NK-92 treated with Interleukin-12 subunit alpha and Interleukin-12 subunit beta, amount 100 ng/mL, for 24 hours (cell line): ENCODE measurements around the gene ZNF280A.
"Not testable (repeated sequence)": the region's sequence is repeated elsewhere in the genome, so short reads cannot be mapped to it uniquely, and the experiment has no call there.

Experiments used
- DNase-seq: peaks from one replicate; lab custom pipeline; 2025; lab: John Stamatoyannopoulos, UW

Gene ZNF280A

DNA sequence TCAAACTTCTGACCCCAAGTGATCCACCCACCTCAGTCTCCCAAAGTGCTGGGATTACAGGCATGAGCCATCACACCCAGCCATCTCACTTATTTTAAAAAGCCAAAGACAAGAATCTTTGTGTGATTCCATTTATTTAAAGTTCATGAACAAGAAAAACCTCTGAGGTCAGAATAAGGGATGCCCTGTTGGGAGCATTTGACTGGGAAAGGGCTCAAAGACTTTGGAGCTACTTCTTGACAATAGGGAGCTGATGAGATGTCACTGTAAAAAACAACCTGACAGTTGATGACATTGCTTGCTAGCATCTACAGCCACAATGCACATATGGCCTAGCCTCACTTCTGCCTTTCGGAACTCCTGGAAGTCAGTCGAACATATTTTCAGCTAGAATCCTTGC is 6.5 kb downstream of the ZNF280A start:
- DNase-seq = no peak

DNA sequence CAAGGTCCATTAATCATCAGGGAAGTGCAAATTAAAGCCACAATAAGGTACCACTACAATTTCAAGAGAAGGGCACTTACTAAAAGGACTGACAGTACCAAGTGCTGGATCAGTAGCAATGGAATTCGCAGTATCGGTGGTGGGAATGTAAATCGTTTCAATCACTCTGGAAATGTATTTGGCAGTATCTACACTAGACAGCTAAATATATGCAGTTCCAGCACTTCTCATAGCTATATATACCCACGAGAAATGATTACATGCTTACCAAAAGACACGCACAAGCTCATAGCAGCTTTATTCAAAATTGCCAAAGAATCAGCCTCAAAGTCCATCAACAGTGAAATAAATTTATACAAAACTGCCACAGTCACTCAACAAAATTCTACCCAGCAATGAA is 7.1 kb downstream of the ZNF280A start:
- DNase-seq = no peak

DNA sequence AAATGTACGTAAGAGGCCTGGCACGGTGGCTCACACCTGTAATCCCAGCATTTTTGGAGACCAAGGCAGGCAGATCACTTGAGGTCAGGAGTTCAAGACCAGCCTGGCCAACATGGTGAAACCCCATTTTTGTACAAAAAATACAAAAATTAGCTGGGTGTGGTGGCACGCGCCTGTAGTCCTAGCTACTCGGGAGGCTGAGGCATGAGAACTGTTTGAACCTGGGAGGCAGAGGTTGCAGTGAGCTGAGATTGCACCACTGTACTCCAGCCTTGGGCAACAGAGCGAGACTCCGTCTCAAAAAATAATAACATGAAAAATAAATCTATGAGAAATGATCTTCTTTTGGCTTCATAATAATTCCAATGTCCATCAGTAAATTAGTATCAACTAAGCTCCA is 9.2 kb downstream of the ZNF280A start:
- DNase-seq = not testable (repeated sequence)

GRCh38 chr22:22509912-22510311 is 10.2 kb downstream of the ZNF280A start:
- DNase-seq = not testable (repeated sequence)

DNA sequence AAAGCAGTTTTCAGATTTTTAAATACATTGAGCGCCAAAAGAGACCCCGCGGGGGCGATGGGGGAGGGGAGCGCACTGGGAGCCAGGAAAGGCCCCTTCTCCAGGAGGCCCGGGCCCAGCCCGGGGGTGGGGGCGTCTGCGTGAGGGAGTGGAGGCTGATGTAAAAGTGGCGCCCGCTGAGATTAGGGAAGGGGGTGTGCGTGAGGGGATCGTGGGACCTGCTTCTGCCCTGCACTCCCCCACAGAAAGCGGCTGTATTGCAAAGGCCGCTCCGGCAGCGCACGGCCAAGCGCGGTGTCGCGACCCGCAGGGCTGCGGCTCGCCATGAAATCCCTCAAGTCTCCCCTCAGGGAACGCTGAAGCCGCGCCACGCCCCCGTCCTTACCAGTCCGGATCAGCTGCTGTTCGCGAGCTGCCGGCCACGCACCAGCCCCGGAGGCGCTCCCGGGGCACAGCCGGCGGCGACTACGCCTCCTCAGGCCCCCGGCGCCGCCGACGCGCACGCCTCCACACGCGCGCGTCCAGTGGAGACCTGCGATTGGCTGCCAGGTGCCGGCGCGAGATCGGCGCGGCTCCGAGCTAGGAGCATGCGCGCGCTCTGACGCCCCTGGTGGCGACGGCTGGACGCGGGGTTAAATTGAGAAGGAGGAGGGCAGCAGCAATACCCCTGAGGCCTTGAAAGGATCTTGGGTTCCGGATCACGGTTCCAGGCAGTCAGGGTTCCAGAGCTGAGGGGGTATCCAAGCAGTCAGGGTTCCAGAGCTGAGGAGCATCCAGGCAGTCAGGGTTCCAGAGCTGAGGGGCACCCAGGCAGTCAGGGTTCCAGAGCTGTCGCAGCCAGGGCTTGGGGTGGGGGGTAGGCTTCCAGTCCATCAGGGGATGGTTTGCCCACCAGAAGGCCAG is 11.5 kb downstream of the ZNF280A start, which contains the start of gene ZNF280B:
ZNF280B (minus strand) TSS at position 469 of the 903 bp plus-strand sequence. CDS start 19,344 bp downstream, outside the sequence.
- peak; percentile 55 for DNase-seq

GRCh38 chr22:22507743-22508273 is 12.3 kb downstream of the ZNF280A start:
- no peak for DNase-seq

GRCh38 chr22:22506736-22507135 is 13.3 kb downstream of the ZNF280A start:
- no peak for DNase-seq

DNA sequence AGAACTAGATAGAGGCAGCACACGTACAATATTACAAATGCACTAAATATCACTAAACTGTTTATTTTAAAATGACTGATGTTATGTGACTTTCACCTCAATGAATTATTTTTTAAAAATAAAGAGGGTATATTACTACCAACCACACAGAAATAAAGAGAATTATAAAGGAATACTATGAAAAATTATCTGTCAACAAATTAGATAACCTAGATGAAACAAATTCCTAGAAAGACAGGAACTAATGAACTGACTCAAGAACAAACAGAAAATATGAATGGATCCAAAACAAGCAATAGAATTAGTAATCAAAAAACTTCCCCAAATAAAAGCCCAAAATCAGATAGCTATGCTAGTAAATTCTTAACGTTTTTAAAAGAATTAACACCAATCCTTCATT is 21.8 kb downstream of the ZNF280A start:
- DNase-seq = no peak

DNA sequence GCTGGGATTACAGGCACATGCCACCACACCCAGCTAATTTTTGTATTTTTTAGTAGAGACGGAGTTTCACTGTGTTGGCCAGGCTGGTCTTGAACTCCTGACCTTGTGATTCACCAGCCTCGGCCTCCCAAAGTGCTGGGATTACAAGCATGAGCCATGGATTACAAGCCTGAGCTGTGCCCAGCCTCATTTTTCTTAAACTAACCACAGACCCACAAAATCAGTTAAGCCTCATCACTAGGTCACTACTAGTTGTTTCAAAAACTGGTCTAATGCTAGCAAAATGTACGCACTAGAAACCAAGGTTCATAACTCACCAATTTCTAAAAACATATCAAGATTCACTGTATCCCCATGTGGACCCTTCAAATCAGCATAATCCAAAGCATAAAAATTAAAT is 28.5 kb downstream of the ZNF280A start:
- not testable (repeated sequence) for DNase-seq

GRCh38 chr22:22488736-22489135 is 31.3 kb downstream of the ZNF280A start:
- DNase-seq = no peak

GRCh38 chr22:22487869-22488597 is 32.0 kb downstream of the ZNF280A start:
- DNase-seq = no peak

GRCh38 chr22:22487059-22487458 is 33.0 kb downstream of the ZNF280A start:
- DNase-seq = no peak

DNA sequence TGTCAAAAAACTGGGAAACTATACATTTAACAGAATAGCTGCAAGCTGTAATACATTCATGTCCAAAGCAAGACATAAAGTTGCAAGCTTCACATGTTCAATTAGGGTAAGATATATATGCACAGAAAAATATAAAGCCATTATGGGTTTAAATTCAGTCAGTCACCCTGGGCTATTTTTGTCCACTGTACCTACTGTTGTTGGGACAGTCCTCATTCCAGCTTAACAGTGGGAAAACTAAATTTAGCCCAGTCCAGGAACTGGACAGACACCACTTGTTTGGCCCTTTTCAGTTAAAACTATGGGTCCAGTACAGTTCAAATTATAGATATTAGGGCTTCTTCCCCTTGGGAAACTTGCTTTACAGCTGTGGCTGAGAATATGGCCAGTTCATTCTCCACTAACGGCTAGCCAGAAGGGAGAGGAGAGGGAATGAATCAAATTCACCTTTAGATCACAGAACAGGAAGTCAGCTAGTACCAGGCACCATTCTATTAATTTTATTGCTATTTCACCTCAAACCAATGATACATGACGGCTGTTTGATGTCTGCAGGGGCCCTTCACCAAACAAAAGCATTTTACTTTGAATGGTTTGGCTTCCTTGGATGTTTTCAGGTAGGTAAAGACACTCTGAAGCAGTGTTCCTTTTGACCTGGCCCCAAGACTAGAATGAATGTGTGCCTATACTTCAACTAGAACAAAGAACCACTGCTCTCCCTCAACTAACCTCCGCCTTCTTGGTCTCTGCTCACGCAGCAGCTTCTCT is 33.8 kb downstream of the ZNF280A start:
- DNase-seq = no peak

GRCh38 chr22:22485524-22485923 is 34.5 kb downstream of the ZNF280A start:
- DNase-seq = no peak

DNA sequence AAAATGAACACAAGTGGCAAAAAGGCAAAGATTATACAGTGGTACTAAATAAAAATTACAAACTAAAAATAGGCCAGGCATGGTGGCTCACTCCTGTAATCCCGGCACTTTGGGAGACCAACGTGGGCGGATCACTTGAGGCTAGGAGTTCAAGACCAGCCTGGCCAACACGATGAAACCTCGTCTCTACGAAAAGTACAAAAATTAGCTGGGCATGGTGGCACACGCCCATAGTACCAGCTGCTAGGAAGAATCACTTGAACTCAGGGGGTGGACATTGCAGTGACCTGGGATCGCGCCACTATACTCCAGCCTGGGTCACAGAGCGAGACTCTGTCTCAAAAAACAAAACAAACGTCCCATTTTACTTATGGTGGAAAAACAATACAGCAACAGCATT is 36.0 kb downstream of the ZNF280A start:
- DNase-seq = no peak

DNA sequence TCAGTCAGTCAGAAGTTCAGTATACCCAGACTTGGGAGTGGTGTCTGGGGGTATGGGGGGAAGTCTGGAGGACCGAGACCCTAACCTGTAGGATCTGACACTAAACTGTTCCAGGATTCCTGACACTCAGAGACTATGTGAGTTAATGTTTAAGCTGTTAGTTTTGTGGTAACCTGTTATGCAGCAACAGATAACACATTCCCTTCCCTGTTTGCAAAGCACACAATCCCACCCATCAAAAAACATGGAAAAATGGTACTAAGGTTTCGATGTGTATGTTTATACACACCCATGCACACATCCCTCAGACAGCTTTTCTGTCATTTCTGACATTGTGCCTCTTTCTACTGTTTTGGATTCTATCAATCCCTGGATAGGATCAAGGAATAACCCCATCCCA is 39.1 kb downstream of the ZNF280A start:
- DNase-seq = no peak

DNA sequence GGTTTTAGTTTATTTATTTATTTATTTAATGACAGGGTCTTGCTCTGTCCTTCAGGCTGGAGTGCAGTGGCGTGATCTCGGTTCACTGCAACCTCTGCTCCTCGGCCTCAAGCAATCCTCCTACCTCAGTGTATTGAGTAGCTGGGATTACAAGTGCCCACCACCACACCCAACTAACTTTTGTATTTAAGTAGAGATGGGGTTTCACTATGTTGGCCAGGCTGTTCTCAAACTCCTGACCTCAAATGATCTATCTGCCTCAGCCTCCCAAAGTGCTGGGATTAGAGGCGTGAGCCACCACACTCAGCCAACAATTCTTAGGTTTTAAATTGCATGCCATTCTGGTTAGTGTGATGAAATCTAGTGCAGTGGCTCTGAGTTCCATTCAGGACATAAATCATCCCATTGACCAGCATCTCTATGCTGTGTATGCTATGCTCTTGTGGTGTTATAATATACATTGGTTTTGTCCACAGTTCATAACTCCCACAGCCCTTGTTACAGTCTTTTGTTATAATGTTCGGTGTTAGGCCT is 40.0 kb downstream of the ZNF280A start:
- DNase-seq = no peak

GRCh38 chr22:22479116-22479515 is 41.0 kb downstream of the ZNF280A start:
- no peak for DNase-seq

GRCh38 chr22:22478470-22478869 is 41.6 kb downstream of the ZNF280A start:
- no peak for DNase-seq

DNA sequence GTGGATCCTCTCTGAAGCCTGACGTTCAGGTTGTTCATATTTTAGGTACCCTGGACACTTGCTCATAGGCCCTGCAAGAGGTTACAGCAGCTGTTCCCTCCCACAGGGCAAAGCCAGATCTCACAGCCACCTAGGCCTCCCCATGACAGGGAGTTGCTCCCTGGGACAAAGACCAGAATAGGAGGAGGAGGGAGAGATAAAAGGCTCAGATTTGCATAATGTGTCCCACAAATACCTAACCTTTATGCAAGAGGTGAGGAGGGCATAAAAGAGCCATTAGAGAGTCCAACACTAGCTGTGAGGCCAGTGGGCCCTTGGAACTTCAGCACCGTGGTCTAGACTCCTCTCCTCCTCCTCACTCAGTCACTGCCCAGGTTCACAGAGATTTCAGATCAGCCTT is 45.3 kb downstream of the ZNF280A start:
- DNase-seq = no peak

DNA sequence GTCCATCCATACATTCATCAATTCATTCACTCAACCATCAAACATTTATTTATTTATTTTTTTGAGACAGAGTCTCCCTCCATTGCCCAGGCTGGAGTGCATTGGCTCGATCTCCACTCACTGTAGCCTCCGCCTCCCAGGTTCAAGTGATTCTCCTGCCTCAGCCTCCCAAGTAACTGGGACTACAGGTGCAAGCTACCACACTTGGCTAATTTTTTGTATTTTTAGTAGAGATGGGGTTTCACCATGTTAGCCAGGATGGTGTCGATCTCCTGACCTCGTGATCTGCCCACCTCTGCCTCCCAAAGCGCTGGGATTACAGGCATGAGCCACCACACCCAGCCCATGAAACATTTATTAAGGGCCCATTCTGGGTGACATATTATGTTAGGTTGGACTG is 49.0 kb downstream of the ZNF280A start:
- DNase-seq = not testable (repeated sequence)

DNA sequence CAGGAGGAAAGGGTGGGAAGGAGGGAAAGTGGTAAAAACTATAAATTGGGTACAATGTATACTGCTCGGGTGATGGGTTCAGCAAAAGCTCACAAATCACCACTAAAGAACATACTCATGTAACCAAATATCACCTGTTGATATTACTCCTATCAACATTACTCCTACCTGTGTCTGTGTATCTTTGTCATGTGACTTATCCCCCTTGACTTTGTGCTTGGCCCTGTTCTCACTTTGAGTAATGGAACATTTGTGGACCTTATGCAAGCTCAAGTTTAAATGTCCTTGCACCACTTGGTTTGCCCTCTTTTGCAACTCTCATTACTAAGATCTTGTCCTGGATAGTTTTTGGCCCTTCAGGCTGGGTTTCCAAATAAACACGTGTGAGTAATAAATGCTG is 50.5 kb downstream of the ZNF280A start:
- no peak for DNase-seq
